ENCODE measurements around the gene MEGF8.
A peak's percentile ranks its signal among the peaks of the same experiment; 100 is the strongest.
"Not testable (repeated sequence)": the region's sequence is repeated elsewhere in the genome, so short reads cannot be mapped to it uniquely, and the experiment has no call there.

MEGF8 gene

GRCh38 chr19:42311657-42312056 is 13.8 kb upstream of the MEGF8 start:
- peak in 1 of 2 experiments; percentile 40 for DNase-seq

GRCh38 chr19:42312370-42312769 is 13.1 kb upstream of the MEGF8 start:
- DNase-seq, result no peak

GRCh38 chr19:42313096-42313839 is 12.2 kb upstream of the MEGF8 start, which contains the start of gene TMEM145:
TSS of gene TMEM145 (plus strand) at chr19:42313309. CDS start at chr19:42313377, 68 bp downstream.
- DNase-seq, result peak in 1 of 2 experiments; percentile 87

- no peak for DNase-seq
These were observed 11.3 kb upstream of the MEGF8 start for GRCh38 chr19:42313840-42314755.

- no peak for DNase-seq
These were observed 10.4 kb upstream of the MEGF8 start for GRCh38 chr19:42315024-42315423.

GRCh38 chr19:42316223-42317211 is 8.9 kb upstream of the MEGF8 start:
- no peak for DNase-seq

- DNase-seq, result no peak
These were observed 7.9 kb upstream of the MEGF8 start for GRCh38 chr19:42317535-42317934.

- no peak for DNase-seq
These were observed 3.1 kb upstream of the MEGF8 start for GRCh38 chr19:42322305-42322704.

- DNase-seq, result no peak
These were observed 2.0 kb upstream of the MEGF8 start for GRCh38 chr19:42323473-42323851.

- peak in 1 of 2 experiments; percentile 58 for DNase-seq
These were observed 1.4 kb upstream of the MEGF8 start for GRCh38 chr19:42323852-42324654.

- DNase-seq, result peak in 1 of 2 experiments; percentile 58
These were observed 654 bp upstream of the MEGF8 start for GRCh38 chr19:42324655-42325307.

- DNase-seq, result peak in 1 of 2 experiments; percentile 59
These were observed 699 bp downstream of the MEGF8 start for GRCh38 chr19:42325896-42326771.

GRCh38 chr19:42326969-42327368 is 1.5 kb downstream of the MEGF8 start:
- DNase-seq, result no peak

GRCh38 chr19:42327381-42327780 is 1.9 kb downstream of the MEGF8 start:
- DNase-seq, result no peak

GRCh38 chr19:42328106-42328505 is 2.7 kb downstream of the MEGF8 start:
- DNase-seq, result no peak

- no peak for DNase-seq
These were observed 3.4 kb downstream of the MEGF8 start for GRCh38 chr19:42328854-42329253.

- DNase-seq, result no peak
These were observed 4.8 kb downstream of the MEGF8 start for GRCh38 chr19:42330241-42330711.

GRCh38 chr19:42331333-42331732 is 5.9 kb downstream of the MEGF8 start:
- not testable (repeated sequence) for DNase-seq

- DNase-seq, result no peak
These were observed 6.6 kb downstream of the MEGF8 start for GRCh38 chr19:42332059-42332458.

- DNase-seq, result no peak
These were observed 7.6 kb downstream of the MEGF8 start for GRCh38 chr19:42333018-42333417.

All from NCI-H526 (cell line).